ENCODE data around the gene PROM1. TPM values are rescaled to one million over a fixed set of nuclear protein-coding genes. Genes with fewer than 3 reads are reported as not detected.

The PROM1 gene
- total and polyA plus RNA-seq, 2 of the 8 experiments (the other 6 are each of a cell fraction or from before 2014, with no cell fraction given): 36.0 to 59.7 TPM

- Histone ChIP-seq H4K5ac (ENCODE audit: insufficient read length, low read depth, low read length) (no peak overlapping the region), H2BK120ac (replicated peaks; ENCODE audit: low read depth, low read length) (no peak overlapping the region), H3K56ac (replicated peaks; ENCODE audit: insufficient read length, low read depth, low read length) (no peak overlapping the region), H3K18ac (ENCODE audit: extremely low read depth, low read length) (no peak overlapping the region), H3K23me2 (ENCODE audit: low read depth, low read length) (no peaks in the 10 kb centered on the region; the same call in 1 of the 2 replicates), H3K27ac (ENCODE audit: low read depth, low read length) (no peak overlapping the region), H3K79me1 (ENCODE audit: low read depth, low read length) (no peaks in the 10 kb centered on the region), H3K4me2 (ENCODE audit: insufficient read depth in 1 of 2, low read depth in 2 of 2, low read length in 2 of 2) (no peak overlapping the region), H3K36me3 (ENCODE audit: control insufficient read depth in 2 of 4, insufficient read depth in 4 of 4, low read length in 3 of 4) (peaks cover 9 to 65% (median 46%) of the 10 kb centered on the region in 4 experiments; a peak in 7 of 8 replicates), H3K9ac (replicated peaks in 1 of 4; ENCODE audit: extremely low read depth in 1 of 4, low read depth in 3 of 4, low read length in 3 of 4) (no peak overlapping the region), H3K27me3 (replicated peaks in 1 of 4; ENCODE audit: control insufficient read depth in 3 of 4, extremely low read depth in 1 of 4, insufficient read depth in 3 of 4, low read length in 3 of 4) (no peaks in the 10 kb centered on the region), H2BK20ac (ENCODE audit: low read length) (no peak overlapping the region), H2BK12ac (ENCODE audit: low read depth, low read length) (no peak overlapping the region), H3K4me3 (ENCODE audit: extremely low read depth in 1 of 4, insufficient read depth in 2 of 4, low read depth in 3 of 4, low read length in 4 of 4) (no peak overlapping the region), H2AK5ac (ENCODE audit: low read depth, low read length) (no peak overlapping the region), H4K8ac (ENCODE audit: extremely low read depth, insufficient read depth, low read length) (no peak overlapping the region), H2BK5ac (ENCODE audit: low read depth, low read length) (no peak overlapping the region), H3K79me2 (ENCODE audit: control insufficient read depth in 1 of 2, insufficient read depth in 2 of 2, low read length in 2 of 2) (no peaks in the 10 kb centered on the region), H3K9me3 (ENCODE audit: insufficient read depth in 2 of 2, low read depth in 1 of 2, low read length in 1 of 2) (no peaks in the 10 kb centered on the region), H2AFZ (ENCODE audit: low read length) (no peak overlapping the region), H4K20me1 (replicated peaks in 1 of 2; ENCODE audit: control insufficient read depth in 1 of 2, insufficient read depth in 2 of 2, low read length in 2 of 2) (peaks cover 0 to 1% of the 10 kb centered on the region in 2 experiments), H2BK15ac (ENCODE audit: low read length) (no peak overlapping the region), H3K23ac (ENCODE audit: insufficient read length) (no peak overlapping the region), H3K4me1 (replicated peaks in 1 of 4; ENCODE audit: control insufficient read depth in 3 of 4, insufficient read depth in 4 of 4, low read length in 3 of 4) (no peaks in the 10 kb centered on the region), H4K91ac (replicated peaks; ENCODE audit: insufficient read length, low read length) (no peak overlapping the region), H3K4ac (replicated peaks; ENCODE audit: insufficient read length, low read depth, low read length) (no peak overlapping the region), H3K14ac (ENCODE audit: insufficient read length) (no peak overlapping the region)
- DNase-seq (ENCODE audit: low read depth in 1 of 2, low spot score in 2 of 2) (no peak), FAIRE-seq (no peak)
- TF ChIP-seq POLR2A (IDR thresholded peaks at IDR 0.05; ENCODE audit: control extremely low read depth in 1 of 2, low read depth in 2 of 2, low read length in 2 of 2) (no peak), SP1 (IDR thresholded peaks at IDR 0.05; ENCODE audit: low read depth, low read length) (no peak), POLR2AphosphoS5 (IDR thresholded peaks at IDR 0.05; ENCODE audit: low read depth, low read length) (no peak), GTF2F1 (IDR thresholded peaks at IDR 0.05; ENCODE audit: borderline replicate concordance, low read depth, low read length) (no peak), CHD1 (IDR thresholded peaks at IDR 0.05; ENCODE audit: low read depth, low read length) (no peak), TAF1 (IDR thresholded peaks at IDR 0.05; ENCODE audit: low read depth, low read length) (no peak)
- ChIA-PET POLR2A (ENCODE audit: partially characterized antibody) (no interaction called here), CTCF (ENCODE audit: partially characterized antibody) (interaction anchor here (1.2 to 1.8 kb wide), 4 partner anchors 9 to 30 kb away, joined by 3 to 5 read pairs (median 4); no protein-coding TSS in a partner anchor)
- 93% methylated on average over 2 of the region's 2 CpGs; no CpG with 5 or more reads in 1 of the 2 experiments for WGBS, 2 experiments (ENCODE audit: extremely low coverage in 1 of 2, insufficient coverage in 1 of 2, insufficient read length in 1 of 2, insufficient replicate concordance in 2 of 2, low coverage in 1 of 2, low lambda C conversion rate in 2 of 2, missing lambda C conversion rate in 1 of 2)
Measured at GRCh38 chr4:15992167-15992485, 91.7 kb downstream of the PROM1 start.

Data from H1 (cell line).